Measurements from ENCODE around the gene OSMR.
A peak's percentile ranks its signal among the peaks of the same experiment; 100 is the strongest.

The OSMR gene

GRCh38 chr5:38845526-38846378, at the start of gene OSMR:
OSMR (plus strand) TSS chr5:38846012; CDS start chr5:38869045, 23,033 bp downstream.
- DNase-seq, result no peak

GRCh38 chr5:38796742-38797108, 49.1 kb upstream of the OSMR start:
- DNase-seq, result no peak

GRCh38 chr5:38797838-38798237, 48.0 kb upstream of the OSMR start:
- DNase-seq, result no peak

GRCh38 chr5:38799556-38800377, 46.0 kb upstream of the OSMR start:
- no peak for DNase-seq

GRCh38 chr5:38800515-38800914, 45.3 kb upstream of the OSMR start:
- DNase-seq, result no peak

- no peak for DNase-seq
Measured at GRCh38 chr5:38802125-38802524, 43.7 kb upstream of the OSMR start.

GRCh38 chr5:38803246-38803645, 42.6 kb upstream of the OSMR start:
- peak in 1 of 3 experiments; percentile 30 for DNase-seq

GRCh38 chr5:38806775-38807258, 39.0 kb upstream of the OSMR start:
- no peak for DNase-seq

- peak in 2 of 3 experiments; percentile 25 to 46 for DNase-seq
Measured at GRCh38 chr5:38807570-38808483, 38.0 kb upstream of the OSMR start.

GRCh38 chr5:38808666-38809343, 37.0 kb upstream of the OSMR start:
- peak in 1 of 3 experiments; percentile 13 for DNase-seq

- DNase-seq, result peak; percentile 74 to 94 (median 92)
Measured at GRCh38 chr5:38809388-38810359, 36.1 kb upstream of the OSMR start.

GRCh38 chr5:38814879-38815278, 30.9 kb upstream of the OSMR start:
- peak in 1 of 3 experiments; percentile 19 for DNase-seq

GRCh38 chr5:38816083-38817030, 29.5 kb upstream of the OSMR start:
- peak in 1 of 3 experiments; percentile 27 for DNase-seq

- DNase-seq, result no peak
Measured at GRCh38 chr5:38821679-38822078, 24.1 kb upstream of the OSMR start.

- no peak for DNase-seq
Measured at GRCh38 chr5:38823503-38823902, 22.3 kb upstream of the OSMR start.

- no peak for DNase-seq
Measured at GRCh38 chr5:38824821-38825220, 21.0 kb upstream of the OSMR start.

GRCh38 chr5:38825494-38825893, 20.3 kb upstream of the OSMR start:
- DNase-seq, result no peak

GRCh38 chr5:38827525-38827924, 18.3 kb upstream of the OSMR start:
- no peak for DNase-seq

- DNase-seq, result no peak
Measured at GRCh38 chr5:38830521-38831051, 15.2 kb upstream of the OSMR start.
